Germinal center (tissue), 1 donor: ENCODE measurements around the gene KAZN.
"Not testable (repeated sequence)": the region's sequence is repeated elsewhere in the genome, so short reads cannot be mapped to it uniquely, and the experiment has no call there.

ENCODE experiments used
- DNase-seq: peaks from one replicate; pipeline ENCODE4 v3.0.0; 2012; ENCODE audit warnings: mixed read lengths, low spot score

The KAZN gene

GRCh38 chr1:14957375-14958098, 359.1 kb downstream of the KAZN start:
- DNase-seq: no peak

- DNase-seq: no peak
Observed at GRCh38 chr1:14958249-14959058, 360.0 kb downstream of the KAZN start.

GRCh38 chr1:14959059-14959694, 360.7 kb downstream of the KAZN start:
- no peak for DNase-seq

- no peak for DNase-seq
Observed at GRCh38 chr1:14961661-14962267, 363.3 kb downstream of the KAZN start.

- DNase-seq: no peak
Observed at GRCh38 chr1:14962407-14962806, 363.9 kb downstream of the KAZN start.

- not testable (repeated sequence) for DNase-seq
Observed at GRCh38 chr1:14963791-14964710, 365.6 kb downstream of the KAZN start.

- no peak for DNase-seq
Observed at GRCh38 chr1:14964711-14965055, 366.2 kb downstream of the KAZN start.

- no peak for DNase-seq
Observed at GRCh38 chr1:14968251-14968851, 369.9 kb downstream of the KAZN start.

- DNase-seq: no peak
Observed at GRCh38 chr1:14969006-14969405, 370.5 kb downstream of the KAZN start.

- DNase-seq: peak; percentile 16
Observed at GRCh38 chr1:14970115-14970798, 371.8 kb downstream of the KAZN start.

GRCh38 chr1:14970799-14971141, 372.3 kb downstream of the KAZN start:
- DNase-seq: no peak

GRCh38 chr1:14971221-14971620, 372.7 kb downstream of the KAZN start:
- DNase-seq: no peak

GRCh38 chr1:14972107-14972506, 373.6 kb downstream of the KAZN start:
- no peak for DNase-seq

- DNase-seq: no peak
Observed at GRCh38 chr1:14973773-14974172, 375.3 kb downstream of the KAZN start.

- no peak for DNase-seq
Observed at GRCh38 chr1:14974361-14974760, 375.9 kb downstream of the KAZN start.

GRCh38 chr1:14975119-14975518, 376.6 kb downstream of the KAZN start:
- no peak for DNase-seq

GRCh38 chr1:14976256-14976655, 377.8 kb downstream of the KAZN start:
- no peak for DNase-seq

- DNase-seq: no peak
Observed at GRCh38 chr1:14977338-14977931, 378.9 kb downstream of the KAZN start.

GRCh38 chr1:14980621-14981218, 382.2 kb downstream of the KAZN start:
- no peak for DNase-seq

GRCh38 chr1:14982029-14982428, 383.5 kb downstream of the KAZN start:
- DNase-seq: no peak
